GM12878 (cell line): Measurements from ENCODE around the gene GAGE12J. TPM values are rescaled to one million over a fixed set of nuclear protein-coding genes. Genes with fewer than 3 reads are reported as not detected.
"Not testable (repeated sequence)": the region's sequence is repeated elsewhere in the genome, so short reads cannot be mapped to it uniquely, and the experiment has no call there.

Experiments used
- ATAC-seq: fragments of 200-7000 bp; cut with Tn5 transposase; 3 replicates; pipeline ENCODE4 v1.9.1; 2020; ENCODE audit warnings: mild to moderate bottlenecking, moderate library complexity
- BruUV-seq: library from RNA; stranded (reverse); fragments of 400-500 nt; replicated peaks from 2 replicates; lab custom pipeline; 2021; lab: Mats Ljungman, UMichigan
- CTCF ChIA-PET: fragments of 300-600 bp; sonication (Branson Sonifier 250); formaldehyde crosslinking; extraction: SDS; loops from one replicate; lab custom pipeline; 2021; ENCODE audit warnings: inconsistent platforms; lab: Yijun Ruan, JAX
- POLR2A ChIA-PET: fragments of 350-600 bp; formaldehyde crosslinking; extraction: SDS; loops from one replicate; lab custom pipeline; 2021; ENCODE audit warnings: inconsistent platforms; lab: Charles Lee
- RAD21 ChIA-PET: fragments of 300-600 bp; sonication (Branson Sonifier 250); formaldehyde crosslinking; loops from one replicate; lab custom pipeline; 2023; ENCODE audit warnings: antibody characterized with exemption; ENCODE audit not compliant: unreplicated experiment; lab: Charles Lee
- SMC1A ChIA-PET: fragments of 300-600 bp; sonication (Branson Sonifier 250); formaldehyde crosslinking; loops from one replicate; lab custom pipeline; 2023; ENCODE audit not compliant: unreplicated experiment, uncharacterized antibody; lab: Charles Lee
- DNase-seq: peaks from one replicate; pipeline ENCODE4 v3.0.0-alpha.2; 2011; ENCODE audit warnings: low read depth, low spot score
- FAIRE-seq: peaks from 3 replicates; lab custom pipeline; 2011; peaks lifted over from hg19 to GRCh38; lab: Jason Lieb, UNC
- H2AFZ ChIP-seq: 2 replicates; pipeline ENCODE4 v1.6.0; 2011; ENCODE audit warnings: low read depth, low read length, control low read depth; ENCODE audit not compliant: control insufficient read depth
- H3K27ac ChIP-seq: 2 replicates; pipeline ENCODE4 v1.5.1; 2011; ENCODE audit warnings: control low read depth; ENCODE audit not compliant: control insufficient read depth, insufficient read depth
- H3K27me3 ChIP-seq, 2 experiments: replicated peaks in 1 of 2; 2 replicates each; pipeline versions ENCODE4 v1.6.0 to v1.6.1; 2011; ENCODE audit warnings: low read length in 1 of 2; ENCODE audit not compliant: control insufficient read depth in 2 of 2, insufficient read depth in 2 of 2
- H3K36me3 ChIP-seq, 2 experiments: 2 replicates each; pipeline ENCODE4 v1.5.1; 2011; ENCODE audit warnings: low read length in 1 of 2; ENCODE audit not compliant: control insufficient read depth in 2 of 2, insufficient read depth in 2 of 2
- H3K4me1 ChIP-seq: 2 replicates; pipeline ENCODE4 v1.6.1; 2011; ENCODE audit warnings: mild to moderate bottlenecking, low read length, moderate library complexity, mixed read lengths; ENCODE audit not compliant: control insufficient read depth, insufficient read depth
- H3K4me2 ChIP-seq: 2 replicates; pipeline ENCODE4 v1.6.0; 2011; ENCODE audit warnings: control low read depth; ENCODE audit not compliant: control insufficient read depth, insufficient read depth
- H3K4me3 ChIP-seq: fragments of 200-600 bp; sonication (generic); 2 replicates; pipeline ENCODE4 v1.5.1; 2016
- H3K79me2 ChIP-seq: 2 replicates; pipeline ENCODE4 v1.6.0; 2011; ENCODE audit warnings: low read length; ENCODE audit not compliant: control insufficient read depth, insufficient read depth
- H3K9ac ChIP-seq: 2 replicates; pipeline ENCODE4 v1.8.0; 2011; ENCODE audit warnings: low read length, control low read depth, mixed read lengths; ENCODE audit not compliant: control insufficient read depth, insufficient read depth
- H3K9me3 ChIP-seq: replicated peaks from 3 replicates; pipeline ENCODE4 v1.5.1; 2011; ENCODE audit warnings: mild to moderate bottlenecking, low read length; ENCODE audit not compliant: control insufficient read depth, insufficient read depth
- H4K20me1 ChIP-seq: 2 replicates; pipeline ENCODE4 v1.6.0; 2011; ENCODE audit not compliant: control insufficient read depth, insufficient read depth
- WGBS: methylation state at CpG from one replicate; pipeline ENCODE4 v1.1.6; 2016; ENCODE audit warnings: low lambda C conversion rate; ENCODE audit not compliant: insufficient replicate concordance, insufficient coverage; ENCODE audit errors: missing lambda C conversion rate; 5-methylcytosine and 5-hydroxymethylcytosine counted together
- in situ Hi-C: fragments of 300-500 bp; cut with MboI; formaldehyde crosslinking; loops from 9 replicates; pipeline ENCODE4 v1.14.3; 2018; ENCODE audit warnings: mixed read lengths
- intact Hi-C: fragments of 100-400 bp; cut with micrococcal nuclease; formaldehyde crosslinking; loops from one replicate; pipeline ENCODE4 v1.14.2; 2022; ENCODE audit not compliant: unreplicated experiment
- polyA plus RNA-seq, 11 experiments: library from polyadenylated mRNA; depleted of rRNA in 4 of 11; unstranded in 6 of 11; stranded (reverse) in 5 of 11; fragments of >200 nt; fragmentation: Nextera tagmentation in 4 of 11; fragmentation: Illumina TruSeq in 1 of 11; extraction: Ambion mirVana in 4 of 11; extraction: Trizol in 1 of 11; gene quantifications; 1 replicate in 1 of 11; 2 replicates in 10 of 11; pipeline versions ENCODE4 v1.2.1 to v1.2.3, GENCODE V29; 2011 to 2016; ENCODE audit warnings: inconsistent platforms in 2 of 11, missing spikeins in 2 of 11, low read depth in 1 of 11
- total RNA-seq, 4 experiments: library from RNA; depleted of rRNA in 3 of 4; stranded (reverse); fragments of >200 nt in 3 of 4; fragmentation: Illumina TruSeq in 1 of 4; extraction: Trizol in 1 of 4; gene quantifications; 2 replicates each; pipeline versions ENCODE4 v1.2.1 to v1.2.3, GENCODE V29; 2013 to 2021

GAGE12J gene
- total and polyA plus RNA-seq, 10 of the 15 experiments (the other 5 are each of a cell fraction or from before 2014, with no cell fraction given), result not detected

GRCh38 chrX:49344496-49345175, 22.8 kb downstream of the GAGE12J start:
- intact Hi-C loops, H3K4me2 ChIP-seq, H3K4me1 ChIP-seq, H3K9me3 ChIP-seq, SMC1A ChIA-PET, H2AFZ ChIP-seq, H3K9ac ChIP-seq, DNase-seq, H4K20me1 ChIP-seq, BruUV-seq, H3K36me3 ChIP-seq, CTCF ChIA-PET, in situ Hi-C loops, H3K4me3 ChIP-seq, POLR2A ChIA-PET, FAIRE-seq, RAD21 ChIA-PET, H3K79me2 ChIP-seq, ATAC-seq, H3K27ac ChIP-seq, H3K27me3 ChIP-seq: not testable (repeated sequence)
- 60% methylated on average over 14 of the region's 15 CpGs for WGBS

DNA sequence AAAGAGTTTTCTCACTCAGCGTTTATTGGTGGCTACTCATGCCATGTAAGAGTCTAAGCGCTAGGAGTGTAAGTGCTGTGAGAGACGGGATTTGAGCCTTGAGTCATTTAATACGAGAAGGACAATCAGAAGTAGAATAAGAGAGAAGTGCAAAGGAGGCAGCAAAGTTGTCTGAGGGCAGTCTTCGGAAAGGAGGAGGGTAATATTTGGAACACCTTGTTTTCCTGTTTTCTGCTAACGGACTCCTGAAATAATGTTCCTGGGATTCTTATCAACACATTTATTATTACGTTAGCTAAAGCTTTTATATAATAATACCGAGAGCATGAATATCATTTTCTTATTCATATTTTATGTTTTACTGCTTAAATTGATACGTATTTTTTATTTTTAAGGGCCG, 23.6 kb downstream of the GAGE12J start:
- H3K4me1 ChIP-seq, H4K20me1 ChIP-seq, H2AFZ ChIP-seq, H3K9me3 ChIP-seq, SMC1A ChIA-PET, H3K4me3 ChIP-seq, in situ Hi-C loops, H3K36me3 ChIP-seq, RAD21 ChIA-PET, H3K27me3 ChIP-seq, H3K9ac ChIP-seq, ATAC-seq, H3K27ac ChIP-seq, DNase-seq, intact Hi-C loops, H3K4me2 ChIP-seq, FAIRE-seq, CTCF ChIA-PET, POLR2A ChIA-PET, H3K79me2 ChIP-seq, BruUV-seq: not testable (repeated sequence)
- WGBS, result 38% methylated on average over 8 of the region's 10 CpGs

DNA sequence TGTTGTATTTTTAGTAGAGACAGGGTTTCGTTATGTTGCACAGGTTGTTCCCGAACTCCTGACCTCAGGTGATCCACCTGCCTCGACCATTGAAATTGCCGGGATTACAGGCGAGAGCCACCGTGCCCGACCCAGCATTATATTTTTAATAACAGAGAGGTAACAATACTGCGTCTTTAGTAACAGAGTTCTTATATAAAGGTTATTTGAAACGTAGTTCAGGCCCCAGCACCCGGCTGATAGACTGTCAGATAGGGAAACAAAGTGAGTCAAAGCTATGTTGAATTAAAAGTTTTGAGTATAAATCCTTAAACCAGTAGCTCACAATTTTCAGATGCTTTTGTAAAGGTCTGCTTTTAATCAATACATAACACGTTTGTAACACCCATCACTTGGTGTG, 24.3 kb downstream of the GAGE12J start:
- H4K20me1 ChIP-seq, DNase-seq, POLR2A ChIA-PET, SMC1A ChIA-PET, RAD21 ChIA-PET, in situ Hi-C loops, H3K79me2 ChIP-seq, ATAC-seq, H3K4me1 ChIP-seq, H3K27ac ChIP-seq, H3K27me3 ChIP-seq, H2AFZ ChIP-seq, H3K36me3 ChIP-seq, H3K4me2 ChIP-seq, H3K4me3 ChIP-seq, FAIRE-seq, BruUV-seq, CTCF ChIA-PET, H3K9me3 ChIP-seq, H3K9ac ChIP-seq, intact Hi-C loops: not testable (repeated sequence)
- 38% methylated on average over 10 of the region's 11 CpGs for WGBS
